Fibroblast of the aortic adventitia (primary cell): ENCODE data around the gene FAM151A. TPM values are rescaled to one million over a fixed set of nuclear protein-coding genes. Genes with fewer than 3 reads are reported as not detected.

Experiments
- DNase-seq: peaks from one replicate; pipeline ENCODE4 v3.0.0-alpha.2; 2010; ENCODE audit warnings: low read depth
- H3K4me3 ChIP-seq: 2 replicates; pipeline ENCODE4 v1.5.1; 2011; ENCODE audit warnings: low read depth, mild to moderate bottlenecking, control low read depth, low read length, moderate library complexity
- CTCF ChIP-seq: IDR thresholded peaks from 2 replicates; pipeline ENCODE4 v1.5.1; 2011; ENCODE audit warnings: mild to moderate bottlenecking, low read length, control low read depth, inconsistent platforms; ENCODE audit not compliant: insufficient read depth
- total RNA-seq: library from RNA; depleted of rRNA; stranded (reverse); fragments of >200 nt; gene quantifications from 2 replicates; pipeline ENCODE4 v1.2.3, GENCODE V29; 2012; ENCODE audit warnings: low replicate concordance

FAM151A gene
- total RNA-seq, 1 donor: not detected

- no peak for DNase-seq
- TF ChIP-seq CTCF: no peak
- no peak overlapping the region for H3K4me3 ChIP-seq
Observed at GRCh38 chr1:54575605-54576290, 47.6 kb downstream of the FAM151A start.

GRCh38 chr1:54575161-54575560 lies 48.2 kb downstream of the FAM151A start:
- DNase-seq: no peak
- no peak overlapping the region for H3K4me3 ChIP-seq
- TF ChIP-seq CTCF: no peak

GRCh38 chr1:54574158-54574778 lies 49.1 kb downstream of the FAM151A start:
- H3K4me3 ChIP-seq: no peak overlapping the region
- no peak for TF ChIP-seq CTCF
- no peak for DNase-seq

GRCh38 chr1:54572542-54572850 lies 50.8 kb downstream of the FAM151A start:
- TF ChIP-seq CTCF: no peak
- H3K4me3 ChIP-seq: no peak overlapping the region
- no peak for DNase-seq

- no peak for DNase-seq
- no peak overlapping the region for H3K4me3 ChIP-seq
- no peak for TF ChIP-seq CTCF
Observed at GRCh38 chr1:54571803-54572541, 51.4 kb downstream of the FAM151A start.

GRCh38 chr1:54571326-54571725 lies 52.0 kb downstream of the FAM151A start:
- no peak for DNase-seq
- TF ChIP-seq CTCF: no peak
- H3K4me3 ChIP-seq: no peak overlapping the region
